ENCODE measurements around the gene ME3.

ME3 gene

GRCh38 chr11:86672007-86672621 lies at the start of gene ME3:
Gene ME3, minus strand, starts transcription at chr11:86672616.
- peak; percentile 74 for DNase-seq

GRCh38 chr11:86722006-86722405 lies 49.6 kb upstream of the ME3 start:
- DNase-seq = no peak

GRCh38 chr11:86720546-86720945 lies 48.1 kb upstream of the ME3 start:
- DNase-seq = no peak

- no peak for DNase-seq
These were observed 47.5 kb upstream of the ME3 start for GRCh38 chr11:86719781-86720463.

GRCh38 chr11:86718999-86719398 lies 46.6 kb upstream of the ME3 start:
- DNase-seq = no peak

GRCh38 chr11:86718521-86718920 lies 46.1 kb upstream of the ME3 start:
- DNase-seq = no peak

GRCh38 chr11:86717817-86718501 lies 45.5 kb upstream of the ME3 start:
- no peak for DNase-seq

- no peak for DNase-seq
These were observed 43.2 kb upstream of the ME3 start for GRCh38 chr11:86715611-86716010.

GRCh38 chr11:86713552-86713951 lies 41.1 kb upstream of the ME3 start:
- no peak for DNase-seq

- DNase-seq = no peak
These were observed 38.5 kb upstream of the ME3 start for GRCh38 chr11:86710936-86711335.

- no peak for DNase-seq
These were observed 36.3 kb upstream of the ME3 start for GRCh38 chr11:86708669-86709068.

- no peak for DNase-seq
These were observed 34.1 kb upstream of the ME3 start for GRCh38 chr11:86706338-86707131.

GRCh38 chr11:86704710-86705109 lies 32.3 kb upstream of the ME3 start:
- no peak for DNase-seq

- DNase-seq = no peak
These were observed 31.6 kb upstream of the ME3 start for GRCh38 chr11:86703987-86704386.

- DNase-seq = no peak
These were observed 30.0 kb upstream of the ME3 start for GRCh38 chr11:86702220-86702983.

GRCh38 chr11:86699040-86699791 lies 26.8 kb upstream of the ME3 start:
- no peak for DNase-seq

- no peak for DNase-seq
These were observed 26.2 kb upstream of the ME3 start for GRCh38 chr11:86698639-86699038.

- no peak for DNase-seq
These were observed 24.0 kb upstream of the ME3 start for GRCh38 chr11:86696451-86696850.

- DNase-seq = no peak
These were observed 23.6 kb upstream of the ME3 start for GRCh38 chr11:86696004-86696403.

- no peak for DNase-seq
These were observed 23.0 kb upstream of the ME3 start for GRCh38 chr11:86695373-86695772.

GRCh38 chr11:86693518-86693917 lies 21.1 kb upstream of the ME3 start:
- DNase-seq = no peak

- no peak for DNase-seq
These were observed 20.3 kb upstream of the ME3 start for GRCh38 chr11:86692746-86693145.
